Panc1 (cell line): ENCODE data around the gene VKORC1L1. TPM values are rescaled to one million over a fixed set of nuclear protein-coding genes. Genes with fewer than 3 reads are reported as not detected.
"Not testable (repeated sequence)": the region's sequence is repeated elsewhere in the genome, so short reads cannot be mapped to it uniquely, and the experiment has no call there.

Source experiments
- ATAC-seq: fragments of 200-7000 bp; cut with Tn5 transposase; 2 replicates; pipeline ENCODE4 v1.9.1; 2020; ENCODE audit warnings: mild to moderate bottlenecking, moderate library complexity
- BruUV-seq: library from RNA; stranded (reverse); fragments of 400-500 nt; replicated peaks from 2 replicates; lab custom pipeline; 2021; lab: Mats Ljungman, UMichigan
- CTCF ChIA-PET: fragments of 300-600 bp; sonication (Branson Sonifier 250); formaldehyde crosslinking; loops from one replicate; lab custom pipeline; 2022; ENCODE audit warnings: antibody characterized with exemption; lab: Charles Lee
- POLR2A ChIA-PET: fragments of 300-600 bp; sonication (Branson Sonifier 250); formaldehyde crosslinking; loops from one replicate; lab custom pipeline; 2022; ENCODE audit warnings: antibody characterized with exemption; lab: Charles Lee
- DNase-seq: peaks from one replicate; pipeline ENCODE4 v3.0.0-alpha.2; 2010; ENCODE audit warnings: low read depth, low spot score
- H3K27ac ChIP-seq: 2 replicates; pipeline ENCODE4 v1.5.1; 2011; ENCODE audit warnings: mild to moderate bottlenecking, low read length, inconsistent platforms
- H3K27me3 ChIP-seq: fragments of 200-500 bp; sonication (Bioruptor generic); 2 replicates; pipeline ENCODE4 v1.6.0; 2014; ENCODE audit warnings: low read length, inconsistent platforms; ENCODE audit not compliant: control insufficient read depth, insufficient read depth
- H3K36me3 ChIP-seq: fragments of 200-500 bp; sonication (Bioruptor generic); 2 replicates; pipeline ENCODE4 v1.5.1; 2014; ENCODE audit warnings: inconsistent platforms, mild to moderate bottlenecking, low read length, moderate library complexity; ENCODE audit not compliant: control insufficient read depth, insufficient read depth
- H3K4me1 ChIP-seq: 2 replicates; pipeline ENCODE4 v1.5.1; 2011; ENCODE audit warnings: inconsistent platforms, mild to moderate bottlenecking, low read length, moderate library complexity; ENCODE audit not compliant: control insufficient read depth, insufficient read depth
- H3K4me3 ChIP-seq, 2 experiments: 2 replicates each; pipeline ENCODE4 v1.5.1; 2011 to 2012; ENCODE audit warnings: low read depth in 2 of 2, low read length in 2 of 2, mild to moderate bottlenecking in 2 of 2, inconsistent platforms in 1 of 2, moderate library complexity in 1 of 2
- H3K9me3 ChIP-seq: fragments of 200-500 bp; sonication (Bioruptor generic); 2 replicates; pipeline ENCODE4 v1.5.1; 2014; ENCODE audit warnings: low read depth, mild to moderate bottlenecking, inconsistent platforms, low read length, moderate library complexity; ENCODE audit not compliant: control insufficient read depth, insufficient read depth
- CTCF ChIP-seq: fragments of 450-650 bp; IDR thresholded peaks from 2 replicates; pipeline ENCODE4 v1.5.1; 2017; ENCODE audit warnings: mild to moderate bottlenecking
- POLR2AphosphoS5 ChIP-seq: IDR thresholded peaks from 2 replicates; pipeline ENCODE4 v1.6.1; 2012; ENCODE audit warnings: mild to moderate bottlenecking, low read depth, low read length, moderate library complexity
- REST ChIP-seq, 2 experiments: IDR thresholded peaks; 2 replicates each; pipeline ENCODE4 v1.6.1; 2011 to 2012; ENCODE audit warnings: low read depth in 2 of 2, control low read depth in 1 of 2, low read length in 1 of 2, mild to moderate bottlenecking in 1 of 2, moderate library complexity in 1 of 2; ENCODE audit not compliant: insufficient read depth in 1 of 2
- SIN3A ChIP-seq: IDR thresholded peaks from 2 replicates; pipeline ENCODE4 v1.6.1; 2012; ENCODE audit warnings: low read depth, mild to moderate bottlenecking, low read length, moderate library complexity, borderline replicate concordance; ENCODE audit not compliant: insufficient read depth
- TCF7L2 ChIP-seq: IDR thresholded peaks from 2 replicates; pipeline ENCODE4 v1.6.1; 2011; ENCODE audit warnings: mild to moderate bottlenecking, low read depth, low read length, inconsistent platforms
- in situ Hi-C: cut with HindIII; loops from 2 replicates; pipeline ENCODE4 v1.10.0; 2016; ENCODE audit warnings: low sequenced_read_pairs, low pct_unique_long_range_greater_than_20kb
- intact Hi-C: fragments of 100-400 bp; cut with micrococcal nuclease; formaldehyde crosslinking; loops from one replicate; pipeline ENCODE4 v1.10.0; 2022; ENCODE audit not compliant: unreplicated experiment
- total RNA-seq: library from RNA; stranded (reverse); gene quantifications from one replicate; pipeline ENCODE4 v1.2.1, GENCODE V29; 2021; ENCODE audit not compliant: unreplicated experiment

The VKORC1L1 gene
- total RNA-seq, 1 experiment from 2014 or later: 45.5 TPM

GRCh38 chr7:65992526-65992925, 119.7 kb downstream of the VKORC1L1 start:
- BruUV-seq: no TSS peak
- Histone ChIP-seq H3K27me3 (no peaks in the 10 kb centered on the region), H3K9me3 (no peaks in the 10 kb centered on the region), H3K36me3 (no peaks in the 10 kb centered on the region), H3K4me1 (no peaks in the 10 kb centered on the region), H3K27ac (no peak overlapping the region), H3K4me3 (no peak overlapping the region)
- DNase-seq (no peak), ATAC-seq (no peak)
- intact Hi-C loops (no loop called here), in situ Hi-C loops (no loop called here)
- ChIA-PET POLR2A (no interaction called here), CTCF (no interaction called here)
- TF ChIP-seq SIN3A: no peak
- TF ChIP-seq REST (IDR thresholded peaks at IDR 0.05; ENCODE audit: insufficient read depth in 1 of 2, low read depth in 2 of 2, low read length in 1 of 2): no peak
- TF ChIP-seq POLR2AphosphoS5: no peak
- TF ChIP-seq TCF7L2: no peak
- no peak for TF ChIP-seq CTCF

- H3K27me3 ChIP-seq, DNase-seq, CTCF ChIA-PET, H3K9me3 ChIP-seq, BruUV-seq, H3K4me3 ChIP-seq, ATAC-seq, H3K4me1 ChIP-seq, H3K36me3 ChIP-seq, intact Hi-C loops, in situ Hi-C loops, H3K27ac ChIP-seq: not testable (repeated sequence)
- POLR2A ChIA-PET: interaction anchor here (0.5 kb wide), 1 partner anchor 125 kb away, joined by 4 read pairs; no protein-coding TSS in a partner anchor
These were observed 122.1 kb downstream of the VKORC1L1 start for GRCh38 chr7:65994984-65995383.

GRCh38 chr7:66000823-66001417, 128.0 kb downstream of the VKORC1L1 start:
- in situ Hi-C loops, H3K9me3 ChIP-seq, ATAC-seq, H3K27ac ChIP-seq, POLR2A ChIA-PET, BruUV-seq, H3K4me1 ChIP-seq, intact Hi-C loops, DNase-seq, H3K36me3 ChIP-seq, H3K4me3 ChIP-seq, H3K27me3 ChIP-seq: not testable (repeated sequence)
- CTCF ChIA-PET: interaction anchor here (0.6 kb wide), 1 partner anchor 122 kb away, joined by 4 read pairs; no protein-coding TSS in a partner anchor

GRCh38 chr7:66005115-66005671, 132.3 kb downstream of the VKORC1L1 start:
- H3K4me1 ChIP-seq, POLR2A ChIA-PET, BruUV-seq, H3K27ac ChIP-seq, intact Hi-C loops, DNase-seq, H3K4me3 ChIP-seq, H3K36me3 ChIP-seq, in situ Hi-C loops, H3K9me3 ChIP-seq, ATAC-seq, CTCF ChIA-PET, H3K27me3 ChIP-seq: not testable (repeated sequence)
